ENCODE data around the gene EIF4EBP2.
A peak's percentile ranks its signal among the peaks of the same experiment; 100 is the strongest.

The EIF4EBP2 gene

DNA sequence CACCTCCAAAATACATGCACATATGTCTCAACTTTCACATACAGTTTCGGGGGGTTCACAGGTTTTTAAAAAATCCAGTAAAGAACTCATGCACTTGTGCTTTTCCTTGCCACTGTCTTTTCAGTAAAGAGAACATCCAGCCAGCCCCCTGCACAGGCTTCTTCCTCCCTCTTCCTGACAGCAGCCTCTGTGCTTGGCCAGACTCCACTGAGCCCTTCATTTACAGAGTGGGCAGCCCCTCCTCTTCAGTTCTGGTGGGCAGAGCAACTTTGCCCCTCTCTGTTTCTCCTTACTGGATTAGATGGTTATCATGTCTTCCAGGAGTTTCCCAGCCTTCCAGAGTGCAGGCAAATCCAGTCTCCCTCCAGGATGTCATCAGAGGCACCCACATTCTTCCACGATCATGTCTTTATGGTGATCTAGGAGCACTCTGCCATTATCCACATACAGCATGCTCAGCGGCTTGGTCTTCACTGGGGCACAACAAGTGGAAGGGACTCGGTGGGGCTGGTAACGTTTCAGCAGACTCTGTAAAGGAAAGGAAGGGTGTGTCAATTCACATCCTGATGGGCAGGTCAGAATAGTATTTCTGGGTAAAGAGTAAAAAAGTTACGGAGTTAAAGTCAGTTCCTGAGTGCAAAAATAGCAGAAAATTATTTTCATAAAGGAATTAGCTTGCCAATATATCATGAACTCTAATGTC is 28.8 kb downstream of the EIF4EBP2 start:
- no peak for DNase-seq (ENCODE audit: low read depth)

DNA sequence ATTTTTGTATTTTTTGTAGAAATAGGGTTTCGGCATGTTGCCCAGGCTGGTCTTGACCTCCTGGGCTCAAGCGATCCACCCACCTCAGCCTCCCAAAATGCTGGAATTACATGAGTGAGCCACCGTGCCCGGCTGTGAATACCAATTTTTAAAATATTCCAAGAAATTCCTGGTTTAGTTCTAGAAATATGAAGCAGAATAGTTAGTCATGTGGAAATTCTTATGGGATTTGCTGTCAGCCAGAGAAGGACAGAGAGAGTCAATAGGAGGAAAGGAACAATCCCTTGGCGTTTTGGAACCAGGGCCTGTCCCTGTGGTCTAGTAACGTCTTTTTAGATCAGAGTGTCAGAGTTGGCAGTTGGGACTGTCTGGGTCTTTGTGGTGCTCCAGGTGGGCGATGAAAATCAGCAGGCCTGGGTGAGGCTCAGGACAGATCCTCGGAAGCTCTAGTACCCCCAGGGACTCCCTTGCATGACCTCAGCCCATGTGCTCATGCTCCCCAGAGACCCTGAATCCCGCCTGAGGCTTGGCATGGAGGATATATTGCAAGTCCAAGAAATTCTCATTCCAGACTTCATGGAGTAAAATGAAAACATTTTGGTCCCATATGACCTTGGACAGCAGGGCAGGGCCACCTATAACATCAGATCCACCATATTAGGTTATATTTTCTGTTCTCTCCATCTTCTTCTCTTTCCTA is 29.8 kb downstream of the EIF4EBP2 start:
- DNase-seq (ENCODE audit: low read depth) = peak; percentile 22

- DNase-seq (ENCODE audit: low read depth) = no peak
These were observed 31.5 kb downstream of the EIF4EBP2 start for GRCh38 chr10:70435241-70436085.

DNA sequence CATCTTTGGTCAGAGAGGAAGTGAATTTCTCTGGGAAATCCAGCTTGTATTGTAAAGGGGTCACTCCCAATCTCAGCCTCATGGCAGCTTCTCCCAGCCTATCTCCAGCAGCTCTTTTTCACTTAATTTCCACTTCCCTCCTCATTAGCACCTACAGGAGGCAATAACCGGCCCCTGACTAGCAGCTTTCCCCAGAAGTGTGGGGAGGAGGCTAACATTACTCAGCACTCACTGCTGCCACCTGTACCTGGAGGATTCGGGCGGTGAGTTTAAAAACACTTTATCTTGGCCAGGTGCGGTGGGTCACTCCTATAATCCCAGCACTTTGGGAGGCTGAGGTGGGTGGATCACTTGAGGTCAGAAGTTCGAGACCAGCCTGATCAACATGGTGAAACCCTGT is 33.8 kb downstream of the EIF4EBP2 start:
- DNase-seq (ENCODE audit: low read depth) = no peak

DNA sequence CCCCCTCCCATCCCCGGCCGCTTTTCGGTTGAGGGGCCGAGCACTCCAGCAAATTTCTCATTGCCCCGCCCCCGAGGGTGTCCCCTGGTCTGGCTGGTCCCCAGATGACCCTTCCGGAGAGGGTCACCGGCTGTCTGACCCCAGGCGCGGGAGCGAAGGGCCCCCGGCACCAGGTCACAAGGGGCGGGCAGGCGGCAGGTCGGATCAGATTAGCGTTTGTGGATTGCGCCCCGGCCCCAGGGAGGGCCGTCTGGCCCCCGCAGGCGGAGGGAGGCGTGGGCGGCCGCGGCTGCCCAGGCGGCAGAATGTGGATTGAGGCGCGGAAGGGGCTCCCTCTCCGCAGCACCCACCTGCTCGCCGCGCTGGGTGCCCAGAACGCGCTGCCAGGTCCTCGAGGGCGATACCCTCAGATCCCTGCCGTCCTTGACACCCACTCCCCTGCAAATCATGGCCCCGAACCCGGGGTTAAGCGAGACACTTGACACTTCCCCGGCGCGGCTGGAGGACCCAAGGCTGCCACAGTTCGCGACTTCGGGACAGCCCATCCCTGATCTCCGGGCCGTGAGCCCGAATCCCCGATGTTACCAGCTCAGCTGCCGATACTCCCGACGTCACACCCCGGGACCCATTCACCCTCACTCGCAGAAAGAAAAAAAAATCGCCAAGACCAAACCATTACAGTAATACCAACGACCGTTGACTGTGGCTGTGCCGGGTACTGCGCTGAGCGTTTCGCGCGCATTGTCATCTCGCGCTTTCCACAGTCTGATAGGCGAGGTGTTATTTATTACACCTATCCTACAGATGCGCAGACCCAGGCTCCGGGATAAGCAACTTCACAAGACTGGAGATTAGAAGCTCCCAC is 36.6 kb downstream of the EIF4EBP2 start:
- no peak for DNase-seq (ENCODE audit: low read depth)

DNA sequence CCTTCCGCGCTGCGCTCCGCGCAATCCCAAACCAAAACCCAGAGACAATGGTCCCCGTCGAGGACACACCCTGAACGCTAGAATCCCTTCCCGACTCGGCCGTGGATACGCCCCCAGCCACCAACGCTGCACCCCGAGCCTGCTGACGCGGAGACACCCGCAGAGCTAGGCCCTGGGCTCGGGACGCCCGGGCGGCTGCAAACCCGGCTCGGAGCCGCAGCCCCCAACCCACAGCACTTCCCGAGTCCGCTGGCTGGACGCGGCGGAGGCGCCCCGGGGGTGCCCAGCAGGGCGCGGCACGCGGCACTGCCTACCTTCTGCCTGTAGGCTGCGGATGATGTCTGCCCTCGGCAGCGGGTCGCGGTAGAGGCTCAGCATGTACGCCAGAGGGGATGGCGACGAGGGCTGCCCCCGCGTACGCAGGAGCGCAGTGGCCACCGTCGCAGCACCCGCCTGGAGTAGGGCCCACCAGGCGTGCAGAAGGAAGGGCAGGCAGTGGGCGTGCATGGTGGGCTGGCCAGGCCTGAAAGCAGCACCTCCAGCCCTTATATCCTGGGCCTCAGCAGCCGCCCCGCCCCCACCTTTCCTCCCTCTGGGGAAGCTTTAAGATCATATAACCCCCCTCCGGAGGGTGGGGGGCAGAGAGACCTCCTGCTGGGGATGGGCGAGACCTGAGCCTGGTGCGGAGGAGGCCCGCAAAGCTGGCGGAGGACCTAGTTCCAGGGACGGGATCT is 37.4 kb downstream of the EIF4EBP2 start, which contains the start of gene NODAL:
NODAL (minus strand) TSS at position 521 of the 734 bp plus-strand sequence; CDS start at position 507, 14 bp downstream.
- no peak for DNase-seq (ENCODE audit: low read depth)

DNA sequence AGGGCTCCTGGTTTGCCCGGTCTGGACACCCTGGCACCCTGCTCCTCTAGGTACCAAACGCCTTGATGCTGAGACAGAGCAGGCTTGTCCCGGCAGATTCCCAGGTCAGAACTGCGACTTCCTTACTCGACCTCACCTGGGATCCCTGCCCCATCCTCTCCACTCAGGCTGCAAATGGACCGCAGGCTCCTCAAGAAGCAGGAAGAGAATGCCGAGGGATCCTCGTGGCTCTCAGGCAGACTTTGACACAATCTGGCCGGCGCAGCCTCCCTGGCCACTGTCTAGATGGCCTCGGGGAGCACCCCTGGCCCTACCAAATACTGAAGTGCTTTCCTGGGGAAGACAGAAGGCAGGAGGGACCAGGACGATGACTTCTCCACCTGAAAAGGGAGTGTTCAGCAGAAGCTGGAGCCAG is 38.0 kb downstream of the EIF4EBP2 start:
- no peak for DNase-seq (ENCODE audit: low read depth)

- DNase-seq (ENCODE audit: low read depth) = no peak
These were observed 38.5 kb downstream of the EIF4EBP2 start for GRCh38 chr10:70442332-70442988.

DNA sequence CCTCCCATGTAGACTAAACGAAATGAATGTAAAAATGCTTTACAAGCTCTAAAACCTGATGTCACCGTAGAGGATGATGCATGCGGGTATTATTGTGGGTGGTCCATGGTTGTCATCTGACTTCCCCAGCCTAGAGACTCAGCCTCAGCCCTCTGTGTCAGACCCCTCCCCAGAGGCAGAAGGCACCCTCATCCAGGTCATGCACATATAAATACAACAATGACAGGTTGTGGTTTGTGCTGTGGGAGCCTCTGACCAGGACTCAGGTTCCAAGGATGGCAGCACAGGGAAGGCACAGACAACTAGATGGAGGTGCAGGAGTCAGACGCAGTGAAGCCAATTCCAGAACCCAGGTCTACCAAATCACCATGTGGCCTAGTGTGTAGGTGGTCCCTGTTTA is 40.8 kb downstream of the EIF4EBP2 start:
- no peak for DNase-seq (ENCODE audit: low read depth)

- DNase-seq (ENCODE audit: low read depth) = no peak
These were observed 42.0 kb downstream of the EIF4EBP2 start for GRCh38 chr10:70445718-70446657.

- DNase-seq (ENCODE audit: low read depth) = no peak
These were observed 44.3 kb downstream of the EIF4EBP2 start for GRCh38 chr10:70448236-70448635.

GRCh38 chr10:70455213-70455630 is 51.3 kb downstream of the EIF4EBP2 start:
- DNase-seq (ENCODE audit: low read depth) = no peak

DNA sequence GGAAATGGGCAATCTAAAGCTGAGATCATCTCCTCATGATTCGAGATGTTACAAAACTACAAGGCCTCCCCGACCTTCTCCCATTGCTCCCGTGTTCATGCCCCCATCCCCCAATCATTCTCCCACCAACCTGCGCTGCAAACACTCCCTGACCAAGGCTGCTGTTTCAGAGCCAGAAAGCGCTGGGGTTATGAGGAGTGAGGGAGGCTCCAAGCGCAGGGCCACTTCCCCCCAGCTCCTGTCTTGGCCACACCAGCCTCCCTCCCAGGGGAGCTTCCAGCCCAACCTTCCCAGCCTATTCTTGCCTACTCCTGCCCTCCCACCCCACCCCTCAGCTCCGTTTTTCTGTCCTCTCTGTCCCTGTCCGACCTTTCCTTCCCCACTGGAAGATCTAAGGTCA is 52.2 kb downstream of the EIF4EBP2 start:
- no peak for DNase-seq (ENCODE audit: low read depth)

- no peak for DNase-seq (ENCODE audit: low read depth)
These were observed 53.9 kb downstream of the EIF4EBP2 start for GRCh38 chr10:70457759-70458305.

- peak; percentile 82 for DNase-seq (ENCODE audit: low read depth)
These were observed 54.5 kb downstream of the EIF4EBP2 start for GRCh38 chr10:70458329-70459060.

- DNase-seq (ENCODE audit: low read depth) = no peak
These were observed 55.3 kb downstream of the EIF4EBP2 start for GRCh38 chr10:70459061-70459773.

- DNase-seq (ENCODE audit: low read depth) = no peak
These were observed 56.0 kb downstream of the EIF4EBP2 start for GRCh38 chr10:70459774-70460490.
